ENCODE measurements around the gene INKA1.

INKA1 gene

GRCh38 chr3:49787536-49787935 lies 15.5 kb upstream of the INKA1 start:
- no peak overlapping the region for H3K27ac ChIP-seq (ENCODE audit: low read length)
- H3K4me3 ChIP-seq (ENCODE audit: low read depth in 1 of 2, low read length in 2 of 2) = no peak overlapping the region
- H3K9me3 ChIP-seq (ENCODE audit: control insufficient read depth in 1 of 2, low read length in 2 of 2) = no peaks in the 10 kb centered on the region
- no peaks in the 10 kb centered on the region for H3K36me3 ChIP-seq (ENCODE audit: control insufficient read depth in 1 of 2, insufficient read depth in 2 of 2, low read length in 2 of 2)
- peaks cover 4 to 23% of the 10 kb centered on the region in 2 donors for H3K4me1 ChIP-seq (ENCODE audit: control insufficient read depth in 1 of 2, insufficient read depth in 2 of 2, low read length in 2 of 2)
- H3K27me3 ChIP-seq (ENCODE audit: low read depth, low read length) = no peaks in the 10 kb centered on the region

GRCh38 chr3:49788056-49788455 lies 15.0 kb upstream of the INKA1 start:
- Histone ChIP-seq H3K27me3 (ENCODE audit: low read depth, low read length) (no peaks in the 10 kb centered on the region), H3K9me3 (ENCODE audit: control insufficient read depth in 1 of 2, low read length in 2 of 2) (no peaks in the 10 kb centered on the region), H3K27ac (ENCODE audit: low read length) (no peak overlapping the region), H3K4me1 (ENCODE audit: control insufficient read depth in 1 of 2, insufficient read depth in 2 of 2, low read length in 2 of 2) (peaks cover 4 to 21% of the 10 kb centered on the region in 2 donors), H3K36me3 (ENCODE audit: control insufficient read depth in 1 of 2, insufficient read depth in 2 of 2, low read length in 2 of 2) (no peaks in the 10 kb centered on the region), H3K4me3 (ENCODE audit: low read depth in 1 of 2, low read length in 2 of 2) (no peak overlapping the region)

GRCh38 chr3:49790626-49791411 lies 12.2 kb upstream of the INKA1 start:
- Histone ChIP-seq H3K9me3 (ENCODE audit: control insufficient read depth in 1 of 2, low read length in 2 of 2) (no peaks in the 10 kb centered on the region), H3K36me3 (ENCODE audit: control insufficient read depth in 1 of 2, insufficient read depth in 2 of 2, low read length in 2 of 2) (no peaks in the 10 kb centered on the region), H3K4me3 (ENCODE audit: low read depth in 1 of 2, low read length in 2 of 2) (no peak overlapping the region), H3K27ac (ENCODE audit: low read length) (no peak overlapping the region), H3K4me1 (ENCODE audit: control insufficient read depth in 1 of 2, insufficient read depth in 2 of 2, low read length in 2 of 2) (peaks cover 4 to 7% of the 10 kb centered on the region in 2 donors), H3K27me3 (ENCODE audit: low read depth, low read length) (no peaks in the 10 kb centered on the region)

- Histone ChIP-seq H3K36me3 (ENCODE audit: control insufficient read depth in 1 of 2, insufficient read depth in 2 of 2, low read length in 2 of 2) (no peaks in the 10 kb centered on the region), H3K27ac (ENCODE audit: low read length) (no peak overlapping the region), H3K9me3 (ENCODE audit: control insufficient read depth in 1 of 2, low read length in 2 of 2) (no peaks in the 10 kb centered on the region), H3K4me3 (ENCODE audit: low read depth in 1 of 2, low read length in 2 of 2) (no peak overlapping the region), H3K4me1 (ENCODE audit: control insufficient read depth in 1 of 2, insufficient read depth in 2 of 2, low read length in 2 of 2) (peaks cover 4 to 7% of the 10 kb centered on the region in 2 donors), H3K27me3 (ENCODE audit: low read depth, low read length) (no peaks in the 10 kb centered on the region)
These were observed 11.5 kb upstream of the INKA1 start for GRCh38 chr3:49791571-49791970.

GRCh38 chr3:49792371-49793150 lies 10.5 kb upstream of the INKA1 start:
- Histone ChIP-seq H3K4me3 (ENCODE audit: low read depth in 1 of 2, low read length in 2 of 2) (no peak overlapping the region), H3K27me3 (ENCODE audit: low read depth, low read length) (no peaks in the 10 kb centered on the region), H3K36me3 (ENCODE audit: control insufficient read depth in 1 of 2, insufficient read depth in 2 of 2, low read length in 2 of 2) (no peaks in the 10 kb centered on the region), H3K4me1 (ENCODE audit: control insufficient read depth in 1 of 2, insufficient read depth in 2 of 2, low read length in 2 of 2) (no peaks in the 10 kb centered on the region), H3K9me3 (ENCODE audit: control insufficient read depth in 1 of 2, low read length in 2 of 2) (no peaks in the 10 kb centered on the region), H3K27ac (ENCODE audit: low read length) (no peak overlapping the region)

GRCh38 chr3:49793486-49794085 lies 9.5 kb upstream of the INKA1 start:
- H3K4me3 ChIP-seq (ENCODE audit: low read depth in 1 of 2, low read length in 2 of 2) = no peak overlapping the region
- no peaks in the 10 kb centered on the region for H3K4me1 ChIP-seq (ENCODE audit: control insufficient read depth in 1 of 2, insufficient read depth in 2 of 2, low read length in 2 of 2)
- no peak overlapping the region for H3K27ac ChIP-seq (ENCODE audit: low read length)
- H3K9me3 ChIP-seq (ENCODE audit: control insufficient read depth in 1 of 2, low read length in 2 of 2) = no peaks in the 10 kb centered on the region
- no peaks in the 10 kb centered on the region for H3K36me3 ChIP-seq (ENCODE audit: control insufficient read depth in 1 of 2, insufficient read depth in 2 of 2, low read length in 2 of 2)
- H3K27me3 ChIP-seq (ENCODE audit: low read depth, low read length) = no peaks in the 10 kb centered on the region

- Histone ChIP-seq H3K27ac (ENCODE audit: low read length) (no peak overlapping the region), H3K4me3 (ENCODE audit: low read depth in 1 of 2, low read length in 2 of 2) (no peak overlapping the region), H3K27me3 (ENCODE audit: low read depth, low read length) (no peaks in the 10 kb centered on the region), H3K9me3 (ENCODE audit: control insufficient read depth in 1 of 2, low read length in 2 of 2) (no peaks in the 10 kb centered on the region), H3K4me1 (ENCODE audit: control insufficient read depth in 1 of 2, insufficient read depth in 2 of 2, low read length in 2 of 2) (no peaks in the 10 kb centered on the region), H3K36me3 (ENCODE audit: control insufficient read depth in 1 of 2, insufficient read depth in 2 of 2, low read length in 2 of 2) (no peaks in the 10 kb centered on the region)
These were observed 8.6 kb upstream of the INKA1 start for GRCh38 chr3:49794431-49794830.

GRCh38 chr3:49794926-49795905 lies 7.8 kb upstream of the INKA1 start:
- Histone ChIP-seq H3K4me1 (ENCODE audit: control insufficient read depth in 1 of 2, insufficient read depth in 2 of 2, low read length in 2 of 2) (peaks cover 0 to 3% of the 10 kb centered on the region in 2 donors), H3K27me3 (ENCODE audit: low read depth, low read length) (no peaks in the 10 kb centered on the region), H3K27ac (ENCODE audit: low read length) (no peak overlapping the region), H3K9me3 (ENCODE audit: control insufficient read depth in 1 of 2, low read length in 2 of 2) (no peaks in the 10 kb centered on the region), H3K4me3 (ENCODE audit: low read depth in 1 of 2, low read length in 2 of 2) (no peak overlapping the region), H3K36me3 (ENCODE audit: control insufficient read depth in 1 of 2, insufficient read depth in 2 of 2, low read length in 2 of 2) (no peaks in the 10 kb centered on the region)

GRCh38 chr3:49799105-49799504 lies 4.0 kb upstream of the INKA1 start:
- H3K27me3 ChIP-seq (ENCODE audit: low read depth, low read length) = no peaks in the 10 kb centered on the region
- H3K36me3 ChIP-seq (ENCODE audit: control insufficient read depth in 1 of 2, insufficient read depth in 2 of 2, low read length in 2 of 2) = no peaks in the 10 kb centered on the region
- no peak overlapping the region for H3K27ac ChIP-seq (ENCODE audit: low read length)
- no peak overlapping the region for H3K4me3 ChIP-seq (ENCODE audit: low read depth in 1 of 2, low read length in 2 of 2)
- peaks cover 0 to 15% of the 10 kb centered on the region in 2 donors for H3K4me1 ChIP-seq (ENCODE audit: control insufficient read depth in 1 of 2, insufficient read depth in 2 of 2, low read length in 2 of 2)
- H3K9me3 ChIP-seq (ENCODE audit: control insufficient read depth in 1 of 2, low read length in 2 of 2) = no peaks in the 10 kb centered on the region

GRCh38 chr3:49799761-49800160 lies 3.3 kb upstream of the INKA1 start, which contains the start of gene CDHR4:
TSS of gene CDHR4 (minus strand) at chr3:49799873. CDS start at chr3:49799812, 61 bp downstream.
- H3K36me3 ChIP-seq (ENCODE audit: control insufficient read depth in 1 of 2, insufficient read depth in 2 of 2, low read length in 2 of 2) = no peaks in the 10 kb centered on the region
- H3K27ac ChIP-seq (ENCODE audit: low read length) = no peak within 1 kb of the TSS
- H3K27me3 ChIP-seq (ENCODE audit: low read depth, low read length) = no peaks in the 10 kb centered on the region
- peaks cover 0 to 22% of the 10 kb centered on the region in 2 donors for H3K4me1 ChIP-seq (ENCODE audit: control insufficient read depth in 1 of 2, insufficient read depth in 2 of 2, low read length in 2 of 2)
- H3K4me3 ChIP-seq (ENCODE audit: low read depth in 1 of 2, low read length in 2 of 2) = no peak within 1 kb of the TSS
- H3K9me3 ChIP-seq (ENCODE audit: control insufficient read depth in 1 of 2, low read length in 2 of 2) = no peaks in the 10 kb centered on the region

Measured in muscle layer of duodenum (tissue), 2 donors.